Measurements from ENCODE around the gene BICD1. TPM values are rescaled to one million over a fixed set of nuclear protein-coding genes. Genes with fewer than 3 reads are reported as not detected.

Gene BICD1
- total and polyA plus RNA-seq, 2 donors (not counting 1 experiment from before 2014, with no cell fraction given), result 11.1 to 12.4 TPM

DNA sequence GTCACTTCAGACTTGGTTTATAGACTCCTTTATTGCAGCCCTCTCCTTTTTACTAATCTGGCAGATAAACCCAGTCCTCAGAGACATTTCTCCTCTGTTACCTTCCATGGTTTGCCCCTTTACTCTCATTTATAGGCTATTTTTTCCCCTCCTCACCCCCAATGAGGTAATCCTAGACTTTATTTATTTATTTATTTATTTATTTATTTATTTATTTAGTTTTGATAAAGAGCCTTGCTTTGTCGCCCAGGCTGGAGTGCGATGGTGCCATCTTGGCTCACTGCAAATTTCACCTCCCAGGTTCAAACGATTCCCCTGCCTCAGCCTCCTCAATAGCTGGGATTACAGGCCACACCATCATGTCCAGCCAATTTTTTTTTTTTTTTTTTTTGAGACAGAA is 301.1 kb downstream of the BICD1 start:
- no peaks in the 10 kb centered on the region for H3K79me2 ChIP-seq (ENCODE audit: control insufficient read depth, insufficient read depth, low read length)
- TF ChIP-seq, protein P1, sequence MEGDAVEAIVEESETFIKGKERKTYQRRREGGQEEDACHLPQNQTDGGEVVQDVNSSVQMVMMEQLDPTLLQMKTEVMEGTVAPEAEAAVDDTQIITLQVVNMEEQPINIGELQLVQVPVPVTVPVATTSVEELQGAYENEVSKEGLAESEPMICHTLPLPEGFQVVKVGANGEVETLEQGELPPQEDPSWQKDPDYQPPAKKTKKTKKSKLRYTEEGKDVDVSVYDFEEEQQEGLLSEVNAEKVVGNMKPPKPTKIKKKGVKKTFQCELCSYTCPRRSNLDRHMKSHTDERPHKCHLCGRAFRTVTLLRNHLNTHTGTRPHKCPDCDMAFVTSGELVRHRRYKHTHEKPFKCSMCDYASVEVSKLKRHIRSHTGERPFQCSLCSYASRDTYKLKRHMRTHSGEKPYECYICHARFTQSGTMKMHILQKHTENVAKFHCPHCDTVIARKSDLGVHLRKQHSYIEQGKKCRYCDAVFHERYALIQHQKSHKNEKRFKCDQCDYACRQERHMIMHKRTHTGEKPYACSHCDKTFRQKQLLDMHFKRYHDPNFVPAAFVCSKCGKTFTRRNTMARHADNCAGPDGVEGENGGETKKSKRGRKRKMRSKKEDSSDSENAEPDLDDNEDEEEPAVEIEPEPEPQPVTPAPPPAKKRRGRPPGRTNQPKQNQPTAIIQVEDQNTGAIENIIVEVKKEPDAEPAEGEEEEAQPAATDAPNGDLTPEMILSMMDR (conservative IDR thresholded peaks at IDR 0.05 in 1 of 2, IDR thresholded peaks at IDR 0.05 in 1 of 2; ENCODE audit: low read depth in 1 of 2, low read length in 2 of 2), result no peak
- TF ChIP-seq EZH2 (IDR thresholded peaks at IDR 0.05; ENCODE audit: low read length, missing control alignments), result no peak
- H3K9me3 ChIP-seq (ENCODE audit: control insufficient read depth, insufficient read depth, low read depth, low read length), result no peaks in the 10 kb centered on the region
- no peak for DNase-seq (ENCODE audit: low read depth in 2 of 2)
- no peak overlapping the region for H3K27ac ChIP-seq (ENCODE audit: insufficient read depth, low read length)
- no peak overlapping the region for H2AFZ ChIP-seq (ENCODE audit: low read length)
- no peak overlapping the region for H3K4me3 ChIP-seq (replicated peaks in 1 of 4; ENCODE audit: control extremely low read depth in 1 of 4, insufficient read depth in 1 of 4, low read depth in 3 of 4, low read length in 4 of 4)
- H3K4me1 ChIP-seq (ENCODE audit: control insufficient read depth, extremely low read depth, insufficient read depth, low read length), result no peaks in the 10 kb centered on the region
- no peaks in the 10 kb centered on the region for H4K20me1 ChIP-seq (ENCODE audit: control insufficient read depth, extremely low read depth, insufficient read depth, low read length)
- H3K36me3 ChIP-seq (ENCODE audit: control insufficient read depth, insufficient read depth, low read length), result no peaks in the 10 kb centered on the region
- no peak overlapping the region for H3K9ac ChIP-seq (ENCODE audit: insufficient read depth, low read length)
- H3K4me2 ChIP-seq (ENCODE audit: extremely low read depth, insufficient read depth, low read length), result no peak overlapping the region
- peaks cover 2% of the 10 kb centered on the region for H3K27me3 ChIP-seq (ENCODE audit: control insufficient read depth, insufficient read depth, low read length)

DNA sequence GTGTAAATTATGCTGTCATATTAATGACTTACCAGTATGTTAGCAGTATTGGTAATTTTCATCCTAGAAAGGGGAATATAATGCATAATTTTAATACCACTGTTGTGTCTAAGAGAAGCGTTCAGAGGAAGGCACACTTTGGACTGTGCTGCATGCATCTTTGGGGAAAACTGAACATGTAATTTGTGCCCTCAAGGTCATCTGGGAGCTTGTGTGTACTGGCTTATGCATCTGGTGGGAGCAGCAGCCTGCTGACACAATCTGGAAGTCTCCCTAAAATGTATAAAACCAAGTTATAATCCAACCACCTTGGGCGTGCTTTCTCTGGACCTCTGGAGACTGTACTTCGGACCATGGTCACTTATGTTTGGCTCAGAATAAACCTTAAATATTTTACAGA is 306.8 kb downstream of the BICD1 start:
- no peak overlapping the region for H3K9ac ChIP-seq (ENCODE audit: insufficient read depth, low read length)
- no peaks in the 10 kb centered on the region for H3K4me1 ChIP-seq (ENCODE audit: control insufficient read depth, extremely low read depth, insufficient read depth, low read length)
- H3K79me2 ChIP-seq (ENCODE audit: control insufficient read depth, insufficient read depth, low read length), result no peaks in the 10 kb centered on the region
- no peak overlapping the region for H3K27ac ChIP-seq (ENCODE audit: insufficient read depth, low read length)
- DNase-seq (ENCODE audit: low read depth in 2 of 2), result no peak
- TF ChIP-seq, protein P1 (conservative IDR thresholded peaks at IDR 0.05 in 1 of 2, IDR thresholded peaks at IDR 0.05 in 1 of 2; ENCODE audit: low read depth in 1 of 2, low read length in 2 of 2), result no peak
- TF ChIP-seq EZH2 (IDR thresholded peaks at IDR 0.05; ENCODE audit: low read length, missing control alignments), result no peak
- no peak overlapping the region for H3K4me3 ChIP-seq (replicated peaks in 1 of 4; ENCODE audit: control extremely low read depth in 1 of 4, insufficient read depth in 1 of 4, low read depth in 3 of 4, low read length in 4 of 4)
- H3K27me3 ChIP-seq (ENCODE audit: control insufficient read depth, insufficient read depth, low read length), result no peaks in the 10 kb centered on the region
- no peak overlapping the region for H3K4me2 ChIP-seq (ENCODE audit: extremely low read depth, insufficient read depth, low read length)
- no peaks in the 10 kb centered on the region for H3K9me3 ChIP-seq (ENCODE audit: control insufficient read depth, insufficient read depth, low read depth, low read length)
- H4K20me1 ChIP-seq (ENCODE audit: control insufficient read depth, extremely low read depth, insufficient read depth, low read length), result no peaks in the 10 kb centered on the region
- no peak overlapping the region for H2AFZ ChIP-seq (ENCODE audit: low read length)
- no peaks in the 10 kb centered on the region for H3K36me3 ChIP-seq (ENCODE audit: control insufficient read depth, insufficient read depth, low read length)

DNA sequence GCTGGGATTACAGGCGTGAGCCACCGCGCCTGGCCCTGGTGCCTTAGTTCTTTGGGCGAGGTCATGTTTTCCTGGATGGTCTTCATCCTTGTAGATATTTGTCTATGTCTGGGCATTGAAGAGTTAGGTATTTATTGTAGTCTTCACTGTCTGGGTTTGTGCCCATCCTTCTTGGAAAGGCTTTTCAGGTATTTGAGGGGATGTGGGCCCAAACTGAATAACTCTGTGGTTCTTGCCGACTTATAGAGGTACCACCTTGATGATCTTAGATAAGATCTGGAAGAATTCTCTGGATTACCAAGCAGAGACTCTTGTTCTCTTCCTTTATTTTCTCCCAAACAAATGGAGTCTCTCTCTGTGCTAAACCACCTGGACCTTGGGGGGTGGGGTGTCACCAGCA is 311.6 kb downstream of the BICD1 start:
- Histone ChIP-seq H3K9me3 (ENCODE audit: control insufficient read depth, insufficient read depth, low read depth, low read length) (no peaks in the 10 kb centered on the region), H3K4me1 (ENCODE audit: control insufficient read depth, extremely low read depth, insufficient read depth, low read length) (no peaks in the 10 kb centered on the region), H3K79me2 (ENCODE audit: control insufficient read depth, insufficient read depth, low read length) (no peaks in the 10 kb centered on the region), H3K4me2 (ENCODE audit: extremely low read depth, insufficient read depth, low read length) (no peak overlapping the region), H3K27me3 (ENCODE audit: control insufficient read depth, insufficient read depth, low read length) (no peaks in the 10 kb centered on the region), H2AFZ (ENCODE audit: low read length) (no peak overlapping the region), H3K9ac (ENCODE audit: insufficient read depth, low read length) (no peak overlapping the region), H4K20me1 (ENCODE audit: control insufficient read depth, extremely low read depth, insufficient read depth, low read length) (no peaks in the 10 kb centered on the region), H3K27ac (ENCODE audit: insufficient read depth, low read length) (no peak overlapping the region), H3K36me3 (ENCODE audit: control insufficient read depth, insufficient read depth, low read length) (no peaks in the 10 kb centered on the region), H3K4me3 (replicated peaks in 1 of 4; ENCODE audit: control extremely low read depth in 1 of 4, insufficient read depth in 1 of 4, low read depth in 3 of 4, low read length in 4 of 4) (no peak overlapping the region)
- DNase-seq (ENCODE audit: low read depth in 2 of 2), result no peak
- TF ChIP-seq EZH2 (IDR thresholded peaks at IDR 0.05; ENCODE audit: low read length, missing control alignments), result no peak
- TF ChIP-seq, protein P1 (conservative IDR thresholded peaks at IDR 0.05 in 1 of 2, IDR thresholded peaks at IDR 0.05 in 1 of 2; ENCODE audit: low read depth in 1 of 2, low read length in 2 of 2), result no peak
